Vagina (tissue), 2 donors: ENCODE measurements around the gene SH3GL3. TPM values are rescaled to one million over a fixed set of nuclear protein-coding genes. Genes with fewer than 3 reads are reported as not detected.

Experiments used
- DNase-seq, 2 donors: peaks; one replicate each; pipeline ENCODE4 v3.0.0-alpha.2; 2017; ENCODE audit errors: extremely low spot score in 2 of 2
- H3K27ac ChIP-seq: fragments of 200-600 bp; sonication (generic); one replicate; pipeline ENCODE4 v1.5.1; 2019
- H3K27me3 ChIP-seq: fragments of 200-600 bp; sonication (generic); one replicate; pipeline ENCODE4 v1.5.1; 2019
- H3K36me3 ChIP-seq, 2 donors: fragments of 200-600 bp; sonication (generic); one replicate each; pipeline ENCODE4 v1.5.1; 2017 to 2019
- H3K4me1 ChIP-seq: fragments of 200-600 bp; sonication (generic); one replicate; pipeline ENCODE4 v1.5.1; 2019
- H3K4me3 ChIP-seq, 2 donors: fragments of 200-600 bp; sonication (generic); 1 replicate in 1 of 2; 2 replicates in 1 of 2; pipeline ENCODE4 v1.5.1; 2016 to 2019
- H3K9me3 ChIP-seq: fragments of 200-600 bp; sonication (generic); one replicate; pipeline ENCODE4 v1.5.1; 2019
- POLR2A ChIP-seq, 2 donors: fragments of 450-650 bp; IDR thresholded peaks; one replicate each; pipeline ENCODE4 v1.6.1; 2017; ENCODE audit warnings: antibody characterized with exemption in 2 of 2, mild to moderate bottlenecking in 2 of 2, moderate library complexity in 2 of 2
- POLR2AphosphoS5 ChIP-seq, 2 donors: sonication (generic); formaldehyde crosslinking; IDR thresholded peaks; one replicate each; pipeline ENCODE4 v1.9.0; 2017; ENCODE audit warnings: antibody characterized with exemption in 2 of 2, mild to moderate bottlenecking in 2 of 2, low read depth in 1 of 2; ENCODE audit not compliant: insufficient read depth in 1 of 2
- intact Hi-C: fragments of 100-400 bp; cut with DNase I; formaldehyde crosslinking; loops from one replicate; pipeline ENCODE4 v1.15.1; 2023
- total RNA-seq: library from RNA; depleted of rRNA; stranded (reverse); fragments of >200 nt; gene quantifications from one replicate; pipeline ENCODE4 v1.2.3, GENCODE V29; 2016
- TF ChIP-seq, protein P1 (sequence below), 3 experiments: fragments of 450-650 bp in 2 of 3; fragments of 200-600 bp in 1 of 3; sonication (generic) in 1 of 3; IDR thresholded peaks; one replicate each; pipeline ENCODE4 v1.5.1; 2017 to 2019; ENCODE audit warnings: antibody characterized with exemption in 3 of 3, mild to moderate bottlenecking in 2 of 3, moderate library complexity in 2 of 3

Gene SH3GL3
- total RNA-seq, 1 donor from 2014 or later: 3.9 TPM

DNA sequence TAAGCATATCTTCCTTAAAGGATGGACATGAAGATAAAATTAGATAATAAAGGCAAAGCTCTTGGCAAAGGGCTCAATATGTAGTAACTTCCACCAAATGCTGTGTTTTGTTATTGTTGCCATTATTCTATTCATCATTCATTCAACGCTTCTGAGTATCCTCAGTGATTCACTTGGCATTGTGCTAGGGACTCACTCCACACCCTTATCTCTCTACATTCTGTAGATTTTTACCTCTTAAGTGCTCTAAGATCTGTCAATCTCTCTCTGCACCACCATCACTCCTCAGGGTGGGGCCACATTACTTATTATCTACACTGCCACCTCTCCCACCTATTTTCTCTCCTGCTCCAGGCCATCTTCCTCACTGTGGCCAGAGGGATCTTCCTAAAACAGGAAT is 51.2 kb downstream of the SH3GL3 start:
- no peaks in the 10 kb centered on the region for H3K9me3 ChIP-seq
- no peak for DNase-seq
- H3K4me1 ChIP-seq: no peaks in the 10 kb centered on the region
- TF ChIP-seq, protein P1, sequence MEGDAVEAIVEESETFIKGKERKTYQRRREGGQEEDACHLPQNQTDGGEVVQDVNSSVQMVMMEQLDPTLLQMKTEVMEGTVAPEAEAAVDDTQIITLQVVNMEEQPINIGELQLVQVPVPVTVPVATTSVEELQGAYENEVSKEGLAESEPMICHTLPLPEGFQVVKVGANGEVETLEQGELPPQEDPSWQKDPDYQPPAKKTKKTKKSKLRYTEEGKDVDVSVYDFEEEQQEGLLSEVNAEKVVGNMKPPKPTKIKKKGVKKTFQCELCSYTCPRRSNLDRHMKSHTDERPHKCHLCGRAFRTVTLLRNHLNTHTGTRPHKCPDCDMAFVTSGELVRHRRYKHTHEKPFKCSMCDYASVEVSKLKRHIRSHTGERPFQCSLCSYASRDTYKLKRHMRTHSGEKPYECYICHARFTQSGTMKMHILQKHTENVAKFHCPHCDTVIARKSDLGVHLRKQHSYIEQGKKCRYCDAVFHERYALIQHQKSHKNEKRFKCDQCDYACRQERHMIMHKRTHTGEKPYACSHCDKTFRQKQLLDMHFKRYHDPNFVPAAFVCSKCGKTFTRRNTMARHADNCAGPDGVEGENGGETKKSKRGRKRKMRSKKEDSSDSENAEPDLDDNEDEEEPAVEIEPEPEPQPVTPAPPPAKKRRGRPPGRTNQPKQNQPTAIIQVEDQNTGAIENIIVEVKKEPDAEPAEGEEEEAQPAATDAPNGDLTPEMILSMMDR (IDR thresholded peaks at IDR 0.05): no peak
- TF ChIP-seq POLR2AphosphoS5 (IDR thresholded peaks at IDR 0.05; ENCODE audit: insufficient read depth in 1 of 2, low read depth in 1 of 2) (no peak), POLR2A (IDR thresholded peaks at IDR 0.05) (no peak)
- H3K4me3 ChIP-seq: no peak overlapping the region
- no peaks in the 10 kb centered on the region for H3K36me3 ChIP-seq
- no peak overlapping the region for H3K27ac ChIP-seq
- H3K27me3 ChIP-seq: no peaks in the 10 kb centered on the region
- intact Hi-C loops: no loop called here

DNA sequence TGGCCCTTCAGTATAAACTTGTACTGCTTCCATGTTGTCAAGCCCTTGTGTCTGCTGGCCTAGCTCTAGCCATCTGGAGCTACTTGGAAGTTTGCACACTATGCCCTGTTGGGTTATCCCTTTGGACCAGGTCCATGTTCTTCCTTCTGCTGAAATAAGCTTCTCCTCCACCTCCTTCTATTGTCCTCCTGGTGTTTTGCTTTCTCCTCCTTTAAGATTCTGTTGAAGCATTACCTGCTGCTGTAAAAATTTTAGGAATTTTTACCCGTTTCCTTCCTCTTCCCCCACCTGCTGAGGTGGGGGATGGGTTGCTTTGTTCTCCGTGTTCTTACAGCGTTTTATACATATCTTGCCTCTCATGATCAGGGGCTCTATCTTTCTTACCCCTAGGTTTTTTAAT is 51.7 kb downstream of the SH3GL3 start:
- intact Hi-C loops: no loop called here
- no peak for DNase-seq
- Histone ChIP-seq H3K27ac (no peak overlapping the region), H3K9me3 (no peaks in the 10 kb centered on the region), H3K4me1 (no peaks in the 10 kb centered on the region), H3K36me3 (no peaks in the 10 kb centered on the region), H3K27me3 (no peaks in the 10 kb centered on the region), H3K4me3 (no peak overlapping the region)
- TF ChIP-seq POLR2A (IDR thresholded peaks at IDR 0.05) (no peak), POLR2AphosphoS5 (IDR thresholded peaks at IDR 0.05; ENCODE audit: insufficient read depth in 1 of 2, low read depth in 1 of 2) (no peak)
- TF ChIP-seq, protein P1 (IDR thresholded peaks at IDR 0.05): no peak

DNA sequence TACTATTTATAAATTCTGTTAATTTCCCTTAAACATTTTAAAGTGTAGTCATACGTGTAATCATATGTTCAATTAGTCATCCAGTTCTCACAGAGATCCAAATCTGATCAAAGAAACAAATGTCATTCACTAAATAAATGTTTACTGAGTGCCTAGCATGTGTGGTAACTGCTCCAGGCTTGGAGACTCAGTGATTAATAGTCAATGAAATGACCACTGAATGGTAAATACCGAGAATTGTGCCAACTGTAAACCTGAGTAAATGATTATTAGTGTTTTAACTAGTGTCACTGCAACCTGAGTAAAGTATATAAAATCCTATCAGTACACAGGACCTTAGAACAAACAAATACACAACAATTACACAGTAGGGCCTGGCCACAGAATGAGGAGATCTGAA is 52.3 kb downstream of the SH3GL3 start:
- Histone ChIP-seq H3K9me3 (no peaks in the 10 kb centered on the region), H3K36me3 (no peaks in the 10 kb centered on the region), H3K4me1 (no peaks in the 10 kb centered on the region), H3K27me3 (no peaks in the 10 kb centered on the region), H3K27ac (no peak overlapping the region), H3K4me3 (no peak overlapping the region)
- no peak for DNase-seq
- TF ChIP-seq, protein P1 (IDR thresholded peaks at IDR 0.05): no peak
- TF ChIP-seq POLR2A (IDR thresholded peaks at IDR 0.05) (no peak), POLR2AphosphoS5 (IDR thresholded peaks at IDR 0.05; ENCODE audit: insufficient read depth in 1 of 2, low read depth in 1 of 2) (no peak)
- intact Hi-C loops: no loop called here

DNA sequence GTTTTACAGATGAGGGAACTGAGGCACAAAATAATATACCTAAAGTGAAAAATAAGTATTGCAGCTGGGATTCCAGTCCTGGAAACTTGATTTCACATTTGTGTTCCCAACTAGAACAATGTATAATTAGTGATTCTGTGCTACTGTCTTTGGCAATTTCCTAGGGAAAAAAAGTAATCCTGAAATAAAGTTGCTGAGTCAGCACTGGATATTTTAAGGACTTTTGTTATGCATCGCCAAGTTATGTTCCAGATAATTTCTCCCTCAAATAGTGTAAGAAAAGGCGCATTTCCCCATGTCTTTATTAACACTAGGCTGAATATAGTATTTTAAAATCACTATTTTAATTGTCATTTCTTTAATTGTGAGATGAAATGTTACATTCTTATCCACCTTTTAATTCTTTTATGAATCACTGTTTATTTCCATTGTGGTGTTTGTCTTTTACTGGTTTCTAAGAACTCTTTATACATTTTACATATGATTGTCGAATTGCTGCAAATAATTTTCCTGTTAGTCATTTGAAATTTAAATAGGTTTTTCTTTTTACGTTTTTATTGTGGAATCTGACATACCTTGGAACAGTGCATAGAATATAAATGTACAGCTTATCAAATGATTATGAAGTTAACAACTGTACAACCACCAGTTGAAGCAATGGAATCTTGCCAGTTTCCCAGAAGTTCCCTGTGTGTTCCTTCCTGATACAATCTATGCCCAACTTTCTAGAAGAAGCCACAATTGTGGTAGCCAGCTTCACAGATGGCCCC is 56.6 kb downstream of the SH3GL3 start:
- H3K36me3 ChIP-seq: no peaks in the 10 kb centered on the region
- DNase-seq: no peak
- H3K27ac ChIP-seq: no peak overlapping the region
- no peaks in the 10 kb centered on the region for H3K27me3 ChIP-seq
- no peak overlapping the region for H3K4me3 ChIP-seq
- no peaks in the 10 kb centered on the region for H3K9me3 ChIP-seq
- intact Hi-C loops: no loop called here
- TF ChIP-seq POLR2A (IDR thresholded peaks at IDR 0.05) (no peak), POLR2AphosphoS5 (IDR thresholded peaks at IDR 0.05; ENCODE audit: insufficient read depth in 1 of 2, low read depth in 1 of 2) (no peak)
- TF ChIP-seq, protein P1 (IDR thresholded peaks at IDR 0.05): no peak
- no peaks in the 10 kb centered on the region for H3K4me1 ChIP-seq

DNA sequence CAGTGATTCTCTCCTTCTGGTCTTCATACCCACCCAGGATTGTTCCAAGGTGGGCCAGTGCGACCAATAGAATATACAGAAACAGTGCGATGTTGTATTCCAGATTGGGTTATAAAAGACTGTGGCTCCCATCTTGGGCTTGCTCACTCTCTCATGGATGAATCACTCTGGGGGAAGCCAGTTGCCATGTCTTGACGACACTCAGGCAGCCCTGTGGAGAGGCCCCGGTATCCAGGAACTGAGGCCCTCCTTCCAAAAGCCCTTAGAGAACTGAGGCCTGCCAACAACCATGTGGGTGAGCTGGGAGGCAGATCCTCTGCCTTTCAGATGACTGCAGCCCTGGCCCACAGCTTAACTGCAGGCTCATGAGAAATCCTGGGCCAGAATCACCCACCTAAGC is 57.2 kb downstream of the SH3GL3 start:
- no peak overlapping the region for H3K27ac ChIP-seq

More for the DNA sequence above, 57.2 kb downstream of the SH3GL3 start:
- Histone ChIP-seq H3K4me1 (no peaks in the 10 kb centered on the region), H3K9me3 (no peaks in the 10 kb centered on the region), H3K27me3 (no peaks in the 10 kb centered on the region), H3K36me3 (no peaks in the 10 kb centered on the region), H3K4me3 (no peak overlapping the region)
- no peak for DNase-seq
- intact Hi-C loops: no loop called here
- TF ChIP-seq POLR2A (IDR thresholded peaks at IDR 0.05) (no peak), POLR2AphosphoS5 (IDR thresholded peaks at IDR 0.05; ENCODE audit: insufficient read depth in 1 of 2, low read depth in 1 of 2) (no peak)
- TF ChIP-seq, protein P1 (IDR thresholded peaks at IDR 0.05): no peak
